ENCODE results near the gene SLC2A9. TPM values are rescaled to one million over a fixed set of nuclear protein-coding genes. Genes with fewer than 3 reads are reported as not detected.
A peak's percentile ranks its signal among the peaks of the same experiment; 100 is the strongest.

The SLC2A9 gene
- total RNA-seq, 6 donors from 2014 or later: 5.4 to 25.1 (median 13.0) TPM

DNA sequence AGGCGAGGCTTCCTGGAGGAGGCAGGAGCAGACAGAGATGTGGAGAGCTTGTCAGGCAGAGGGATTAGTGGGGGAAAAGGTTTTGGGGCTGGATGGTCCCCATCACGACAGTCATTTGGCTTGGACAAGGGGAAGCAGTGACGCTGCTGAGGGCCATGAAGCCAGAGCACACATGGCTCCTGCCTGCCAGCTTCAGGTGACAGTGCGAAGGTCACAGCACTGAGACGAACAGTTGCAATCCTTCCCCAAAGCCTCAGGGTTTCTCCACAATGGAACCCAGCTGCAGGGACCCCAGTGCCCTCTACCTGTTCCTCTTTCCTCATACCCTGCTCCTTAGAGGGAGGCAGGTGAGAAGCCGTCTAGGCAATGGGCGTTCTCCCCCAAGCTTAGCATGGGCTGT lies 129.6 kb downstream of the SLC2A9 start:
- WGBS, 2 donors: 85 to 93% methylated on average over 7 of the region's 7 CpGs
- H3K36me3 ChIP-seq: no peaks in the 10 kb centered on the region
- H3K4me1 ChIP-seq: no peaks in the 10 kb centered on the region
- no peak overlapping the region for H3K4me3 ChIP-seq
- H3K9me3 ChIP-seq: no peaks in the 10 kb centered on the region
- no peak for DNase-seq
- ATAC-seq (ENCODE audit: low FRiP score in 2 of 2): no peak
- no peaks in the 10 kb centered on the region for H3K27me3 ChIP-seq
- TF ChIP-seq POLR2AphosphoS5 (IDR thresholded peaks at IDR 0.05) (no peak), EP300 (IDR thresholded peaks at IDR 0.05) (no peak), POLR2A (IDR thresholded peaks at IDR 0.05) (no peak)
- TF ChIP-seq, protein P1, sequence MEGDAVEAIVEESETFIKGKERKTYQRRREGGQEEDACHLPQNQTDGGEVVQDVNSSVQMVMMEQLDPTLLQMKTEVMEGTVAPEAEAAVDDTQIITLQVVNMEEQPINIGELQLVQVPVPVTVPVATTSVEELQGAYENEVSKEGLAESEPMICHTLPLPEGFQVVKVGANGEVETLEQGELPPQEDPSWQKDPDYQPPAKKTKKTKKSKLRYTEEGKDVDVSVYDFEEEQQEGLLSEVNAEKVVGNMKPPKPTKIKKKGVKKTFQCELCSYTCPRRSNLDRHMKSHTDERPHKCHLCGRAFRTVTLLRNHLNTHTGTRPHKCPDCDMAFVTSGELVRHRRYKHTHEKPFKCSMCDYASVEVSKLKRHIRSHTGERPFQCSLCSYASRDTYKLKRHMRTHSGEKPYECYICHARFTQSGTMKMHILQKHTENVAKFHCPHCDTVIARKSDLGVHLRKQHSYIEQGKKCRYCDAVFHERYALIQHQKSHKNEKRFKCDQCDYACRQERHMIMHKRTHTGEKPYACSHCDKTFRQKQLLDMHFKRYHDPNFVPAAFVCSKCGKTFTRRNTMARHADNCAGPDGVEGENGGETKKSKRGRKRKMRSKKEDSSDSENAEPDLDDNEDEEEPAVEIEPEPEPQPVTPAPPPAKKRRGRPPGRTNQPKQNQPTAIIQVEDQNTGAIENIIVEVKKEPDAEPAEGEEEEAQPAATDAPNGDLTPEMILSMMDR (IDR thresholded peaks at IDR 0.05): no peak
- no peak overlapping the region for H3K27ac ChIP-seq

DNA sequence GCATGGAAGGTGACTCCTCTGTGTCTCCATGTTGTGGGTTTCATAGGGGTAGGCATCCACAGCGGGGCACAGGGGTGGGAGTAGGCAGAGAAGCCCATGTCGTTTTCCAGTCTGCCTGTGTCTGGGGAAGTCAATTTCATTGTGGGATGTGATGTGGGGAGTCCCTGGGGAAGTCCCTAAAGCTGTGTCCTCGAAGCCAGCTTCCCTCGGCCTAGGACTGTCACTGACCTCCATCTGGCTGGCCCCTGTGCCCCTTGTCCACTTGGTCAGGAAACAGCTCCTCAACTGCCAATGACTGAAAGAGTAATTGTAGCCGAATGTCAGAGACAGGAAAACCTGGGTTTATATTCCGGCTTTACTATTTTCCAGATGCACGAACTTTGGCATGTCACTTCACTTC lies 130.2 kb downstream of the SLC2A9 start:
- no peak for TF ChIP-seq POLR2A (IDR thresholded peaks at IDR 0.05)
- no peak for TF ChIP-seq EP300 (IDR thresholded peaks at IDR 0.05)
- TF ChIP-seq POLR2AphosphoS5 (IDR thresholded peaks at IDR 0.05): no peak
- TF ChIP-seq, protein P1 (IDR thresholded peaks at IDR 0.05): no peak
- Histone ChIP-seq H3K9me3 (no peaks in the 10 kb centered on the region), H3K36me3 (no peaks in the 10 kb centered on the region), H3K27me3 (no peaks in the 10 kb centered on the region), H3K4me3 (no peak overlapping the region), H3K27ac (no peak overlapping the region), H3K4me1 (no peaks in the 10 kb centered on the region)
- ATAC-seq (ENCODE audit: low FRiP score in 2 of 2): no peak
- WGBS, 2 donors: 55 to 73% methylated on average over 7 of the region's 7 CpGs
- no peak for DNase-seq

DNA sequence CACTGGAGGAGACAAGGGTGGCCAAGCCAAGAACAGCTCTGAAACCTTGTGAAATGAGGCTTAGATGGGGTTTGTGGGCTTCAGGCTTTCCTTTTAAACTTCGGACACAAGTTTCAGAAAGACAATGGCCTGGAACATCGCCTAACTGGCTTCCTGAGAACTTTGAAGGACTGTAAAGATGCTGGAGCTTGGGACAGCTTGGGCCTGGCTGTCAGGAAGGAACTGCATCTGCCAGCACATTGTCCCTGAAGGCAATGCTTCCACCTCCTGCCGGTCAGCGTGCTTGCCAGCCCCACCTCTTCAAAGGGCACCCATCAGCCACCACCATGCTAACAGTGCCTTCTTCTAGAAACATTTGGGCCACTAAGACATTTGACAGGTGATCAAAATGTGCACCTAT lies 132.0 kb downstream of the SLC2A9 start:
- 67 to 89% methylated on average over 3 to 4 of the region's 4 CpGs for WGBS, 2 donors
- Histone ChIP-seq H3K27me3 (no peaks in the 10 kb centered on the region), H3K4me3 (no peak overlapping the region), H3K27ac (no peak overlapping the region), H3K36me3 (no peaks in the 10 kb centered on the region), H3K4me1 (no peaks in the 10 kb centered on the region), H3K9me3 (no peaks in the 10 kb centered on the region)
- DNase-seq (no peak), ATAC-seq (ENCODE audit: low FRiP score in 2 of 2) (no peak)
- TF ChIP-seq, protein P1 (IDR thresholded peaks at IDR 0.05): no peak
- TF ChIP-seq EP300 (IDR thresholded peaks at IDR 0.05) (no peak), POLR2A (IDR thresholded peaks at IDR 0.05) (no peak), POLR2AphosphoS5 (IDR thresholded peaks at IDR 0.05) (no peak)

DNA sequence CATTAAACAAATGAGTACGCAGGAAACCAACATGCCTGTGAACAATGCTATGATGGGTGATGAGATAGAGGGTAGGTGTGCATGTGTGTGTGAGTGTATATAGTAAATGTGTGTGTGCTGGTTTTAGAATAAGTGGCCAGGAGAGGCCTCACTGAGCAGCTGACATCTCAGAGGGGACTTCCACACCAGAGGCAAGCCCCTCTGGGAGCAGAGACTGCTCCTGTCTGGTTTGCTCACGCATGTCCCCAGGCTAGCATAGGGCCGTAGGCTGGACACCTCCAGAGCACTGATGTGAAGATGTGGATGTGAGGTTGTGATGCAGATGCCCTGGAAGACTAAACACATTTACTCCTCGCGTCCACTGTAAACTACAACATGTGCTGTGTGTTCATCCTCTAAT lies 135.3 kb downstream of the SLC2A9 start:
- TF ChIP-seq POLR2A (IDR thresholded peaks at IDR 0.05) (no peak), POLR2AphosphoS5 (IDR thresholded peaks at IDR 0.05) (no peak), EP300 (IDR thresholded peaks at IDR 0.05) (no peak)
- TF ChIP-seq, protein P1 (IDR thresholded peaks at IDR 0.05): no peak
- DNase-seq: no peak
- 94 to 100% methylated on average over 5 of the region's 5 CpGs for WGBS, 2 donors

DNA sequence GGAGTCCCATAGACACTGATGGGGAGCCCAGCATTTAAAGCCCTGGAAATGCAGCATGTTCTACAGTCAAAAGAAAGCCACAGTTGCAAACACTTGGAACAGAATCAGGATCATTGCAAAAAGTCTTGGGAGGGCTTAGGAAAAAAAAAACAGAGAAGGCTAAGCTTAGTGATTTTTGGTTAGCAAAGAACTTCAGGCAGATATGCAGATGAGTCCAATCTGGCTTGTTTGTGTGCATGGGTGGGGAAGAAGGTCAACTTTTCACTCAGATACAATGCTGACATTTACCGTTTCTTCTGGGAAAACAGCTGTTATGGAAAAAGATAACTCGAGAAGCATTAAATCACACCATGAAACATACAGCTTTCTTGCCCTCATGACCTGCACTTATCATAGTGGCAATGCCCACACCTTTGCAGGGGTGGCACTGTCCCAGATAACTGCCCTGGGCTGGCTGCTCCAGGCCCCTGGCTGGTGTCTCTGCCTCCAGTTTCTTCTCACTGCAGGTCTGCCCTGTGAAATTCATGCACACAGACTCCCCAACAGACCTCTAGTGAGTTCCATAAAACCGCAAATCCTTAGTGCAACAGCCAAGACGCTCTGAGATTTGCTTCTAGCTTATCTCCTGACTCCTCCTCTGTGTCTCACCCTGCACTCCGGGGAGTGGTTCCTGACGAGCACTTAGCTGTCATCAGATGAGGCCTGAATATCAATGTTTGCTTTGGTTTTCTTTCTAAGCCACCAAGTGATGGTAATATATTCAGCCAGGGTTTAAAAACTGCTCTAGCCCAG lies 140.7 kb downstream of the SLC2A9 start:
- 47 to 75% methylated on average over 6 of the region's 6 CpGs for WGBS, 2 donors
- no peaks in the 10 kb centered on the region for H3K4me1 ChIP-seq
- no peak overlapping the region for H3K4me3 ChIP-seq
- DNase-seq (no peak), ATAC-seq (ENCODE audit: low FRiP score in 2 of 2) (peak in 1 of 2 donors; percentile 59)
- no peaks in the 10 kb centered on the region for H3K36me3 ChIP-seq
- H3K9me3 ChIP-seq: no peaks in the 10 kb centered on the region
- TF ChIP-seq, protein P1 (IDR thresholded peaks at IDR 0.05): no peak
- no peak overlapping the region for H3K27ac ChIP-seq
- H3K27me3 ChIP-seq: no peaks in the 10 kb centered on the region

More for the DNA sequence above, 135.3 kb downstream of the SLC2A9 start:
- no peak for ATAC-seq (ENCODE audit: low FRiP score in 2 of 2)
- Histone ChIP-seq H3K9me3 (no peaks in the 10 kb centered on the region), H3K4me1 (no peaks in the 10 kb centered on the region), H3K27ac (no peak overlapping the region), H3K27me3 (no peaks in the 10 kb centered on the region), H3K4me3 (no peak overlapping the region), H3K36me3 (no peaks in the 10 kb centered on the region)
